Measurements from ENCODE around the gene CA5A. TPM values are rescaled to one million over a fixed set of nuclear protein-coding genes. Genes with fewer than 3 reads are reported as not detected.
"Not testable (repeated sequence)": the region's sequence is repeated elsewhere in the genome, so short reads cannot be mapped to it uniquely, and the experiment has no call there.

Gene CA5A
- total and polyA plus RNA-seq, 2 of the 4 experiments (the other 2 are of a cell fraction): not detected

DNA sequence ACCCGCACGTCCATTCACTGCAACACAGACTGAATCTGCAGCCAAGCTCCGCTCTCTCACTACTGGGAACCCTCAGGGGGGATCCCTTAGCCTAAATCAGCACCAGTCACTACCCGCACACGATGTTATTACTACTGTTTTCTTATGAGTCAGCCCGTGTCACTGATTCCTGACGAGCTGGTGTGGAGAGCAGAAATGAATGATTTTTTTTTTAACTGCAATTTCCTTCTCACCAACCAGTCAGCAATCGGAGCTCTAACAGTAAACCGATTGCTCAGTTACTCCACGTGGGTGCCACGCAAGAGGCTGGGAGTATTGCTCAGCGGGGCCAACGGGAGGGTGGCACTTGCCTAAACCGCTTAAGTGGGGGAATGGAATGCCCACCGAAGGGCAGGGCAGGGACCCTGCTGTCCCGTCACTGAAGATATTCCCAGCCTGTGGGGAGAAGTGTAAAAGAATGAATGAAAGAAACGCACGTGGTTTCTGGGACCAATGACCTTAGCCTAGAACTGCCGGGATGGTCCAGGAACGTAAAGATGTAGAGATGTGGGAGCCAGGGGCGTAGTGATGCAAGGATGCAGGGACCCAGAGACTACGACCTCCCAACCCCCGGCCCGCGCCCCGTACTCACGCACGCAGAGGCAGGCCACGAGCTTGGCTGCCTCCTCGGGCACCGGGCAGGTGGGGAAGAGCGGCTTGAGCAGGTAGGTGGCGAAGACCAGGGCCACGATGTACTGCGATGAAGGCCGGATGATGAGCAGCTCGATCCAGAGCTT lies 67.9 kb downstream of the CA5A start:
- H3K4me3 ChIP-seq (ENCODE audit: insufficient read depth, low read depth, low read length): peak overlapping the region; percentile 97
- H3K4me2 ChIP-seq (ENCODE audit: low read depth, low read length): peak overlapping the region; percentile 65
- H2BK15ac ChIP-seq (ENCODE audit: low read depth, low read length); H2BK20ac ChIP-seq (ENCODE audit: low read depth, low read length); H3K9me3 ChIP-seq (ENCODE audit: control insufficient read depth, insufficient read depth, low read length); H4K5ac ChIP-seq (ENCODE audit: low read depth, low read length); H3K18ac ChIP-seq (ENCODE audit: low read depth, low read length); BruUV-seq (replicated peaks); dilution Hi-C loops (cut with HindIII; ENCODE audit: low sequenced_read_pairs, unreplicated experiment); H2AK9ac ChIP-seq (replicated peaks; ENCODE audit: low read depth, low read length, poor library complexity); intact Hi-C loops (cut with micrococcal nuclease); H3K27me3 ChIP-seq (ENCODE audit: control insufficient read depth, insufficient read depth, low read length); in situ Hi-C loops (cut with MboI; ENCODE audit: low sequenced_read_pairs); H4K8ac ChIP-seq (ENCODE audit: low read depth in 2 of 2, low read length in 2 of 2); H2BK120ac ChIP-seq (ENCODE audit: low read depth, low read length): not testable (repeated sequence)
- peaks cover 13% of the 10 kb centered on the region for H3K36me3 ChIP-seq (ENCODE audit: control insufficient read depth, insufficient read depth, low read length)
- H3K4me1 ChIP-seq (ENCODE audit: control insufficient read depth, insufficient read depth, low read length): peaks cover 20% of the 10 kb centered on the region
- peaks cover 0 to 46% of the 10 kb centered on the region in 2 experiments; a peak in 2 of 4 replicates for H3K79me1 ChIP-seq (ENCODE audit: low read depth in 1 of 2, low read length in 2 of 2)
- H3K4ac ChIP-seq (ENCODE audit: low read depth, low read length): peak overlapping the region; percentile 49
- peak overlapping the region; percentile 56 for H3K27ac ChIP-seq (ENCODE audit: insufficient read depth, low read length)
- peak overlapping the region; percentile 90 for H2AK5ac ChIP-seq (ENCODE audit: low read depth, low read length)
- 3% methylated on average over 20 of the region's 37 CpGs; no CpG with 5 or more reads in 1 of the 2 experiments for WGBS, 2 experiments (ENCODE audit: extremely low coverage in 2 of 2, insufficient read length in 1 of 2)
- peaks cover 53% of the 10 kb centered on the region for H4K20me1 ChIP-seq (ENCODE audit: insufficient read depth, low read length)
- peak overlapping the region; percentile 76 for H3K9ac ChIP-seq (ENCODE audit: low read depth, low read length)
- H3K23ac ChIP-seq (ENCODE audit: low read depth, low read length): peak overlapping the region; percentile 23
- H3K9me1 ChIP-seq (ENCODE audit: insufficient read depth, low read length): peaks cover 16% of the 10 kb centered on the region
- peak overlapping the region; percentile 70 for H3K14ac ChIP-seq (replicated peaks; ENCODE audit: low read depth, low read length)
- H4K91ac ChIP-seq (ENCODE audit: insufficient read depth, low read depth, low read length): peak overlapping the region; percentile 24
- H2BK5ac ChIP-seq (ENCODE audit: low read depth, low read length, poor library complexity, severe bottlenecking): peak overlapping the region; percentile 49
- POLR2A ChIA-PET (ENCODE audit: unreplicated experiment): interaction anchor here (0.5 to 0.6 kb wide), 2 partner anchors 21 to 91 kb away, joined by 3 to 8 read pairs; no protein-coding TSS in a partner anchor
- H2AFZ ChIP-seq (replicated peaks; ENCODE audit: low read length, poor library complexity): peak overlapping the region; percentile 32
- CTCF ChIA-PET: interaction anchor here (2.0 kb wide), 1 partner anchor 89 kb away, joined by 10 read pairs; no protein-coding TSS in a partner anchor
- peak overlapping the region; percentile 59; the same call in 1 of the 2 replicates for H3K56ac ChIP-seq (ENCODE audit: extremely low read depth, insufficient read depth, low read length)
- ATAC-seq (ENCODE audit: low read depth) (peak; percentile 28), DNase-seq (peak; percentile 92)
- TF ChIP-seq, protein P1, sequence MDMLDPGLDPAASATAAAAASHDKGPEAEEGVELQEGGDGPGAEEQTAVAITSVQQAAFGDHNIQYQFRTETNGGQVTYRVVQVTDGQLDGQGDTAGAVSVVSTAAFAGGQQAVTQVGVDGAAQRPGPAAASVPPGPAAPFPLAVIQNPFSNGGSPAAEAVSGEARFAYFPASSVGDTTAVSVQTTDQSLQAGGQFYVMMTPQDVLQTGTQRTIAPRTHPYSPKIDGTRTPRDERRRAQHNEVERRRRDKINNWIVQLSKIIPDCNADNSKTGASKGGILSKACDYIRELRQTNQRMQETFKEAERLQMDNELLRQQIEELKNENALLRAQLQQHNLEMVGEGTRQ (IDR thresholded peaks at IDR 0.05; ENCODE audit: low read depth, low read length): peak; percentile 80
- TF ChIP-seq FOS (IDR thresholded peaks at IDR 0.05; ENCODE audit: low read depth, low read length) (peak; percentile 48), CEBPB (IDR thresholded peaks at IDR 0.05; ENCODE audit: low read depth, low read length) (peak; percentile 76), POLR2A (IDR thresholded peaks at IDR 0.05; ENCODE audit: low read depth, low read length) (peak; percentile 68), MXI1 (IDR thresholded peaks at IDR 0.05; ENCODE audit: borderline replicate concordance, low read depth, low read length) (peak; percentile 88; the same call in 1 of the 2 replicates)

DNA sequence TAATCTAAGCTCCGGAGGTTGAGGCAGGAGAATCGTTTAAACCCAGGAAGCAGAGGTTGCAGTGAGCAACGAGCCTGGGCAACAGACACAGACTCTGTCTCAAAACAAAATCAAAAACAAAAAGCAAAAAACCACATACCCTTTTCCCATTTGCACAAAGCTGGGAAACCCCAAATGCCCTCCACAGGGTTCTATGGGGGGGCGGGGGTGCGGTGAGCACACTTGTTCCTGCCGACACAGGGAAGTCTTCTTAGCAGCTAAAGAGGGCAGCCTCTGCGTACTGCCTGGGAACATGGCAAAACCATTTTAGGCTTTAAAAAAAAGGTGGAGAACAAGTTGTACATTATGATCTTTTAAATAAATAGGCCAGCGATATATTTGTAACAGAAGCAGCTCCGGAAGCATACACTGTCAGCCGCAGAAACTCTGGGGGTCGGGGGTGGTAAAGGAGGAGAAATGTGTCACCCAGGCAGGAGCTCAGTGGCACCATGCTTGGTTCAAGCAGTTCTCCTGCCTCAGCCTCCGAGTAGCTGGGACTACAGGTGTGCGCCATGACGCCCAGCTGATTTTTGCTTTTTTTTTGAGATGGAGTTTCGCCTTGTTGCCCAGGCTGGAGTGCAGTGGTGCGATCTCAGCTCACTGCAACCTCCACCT lies 70.3 kb downstream of the CA5A start:
- POLR2A ChIA-PET (ENCODE audit: unreplicated experiment); intact Hi-C loops (cut with micrococcal nuclease): not testable (repeated sequence)
- CTCF ChIA-PET: interaction anchor here (1.1 kb wide), 1 partner anchor 16 kb away, joined by 3 read pairs; no protein-coding TSS in a partner anchor

More for the DNA sequence above, 70.3 kb downstream of the CA5A start:
- in situ Hi-C loops (cut with MboI; ENCODE audit: low sequenced_read_pairs); ATAC-seq (ENCODE audit: low read depth); H2BK20ac ChIP-seq (ENCODE audit: low read depth, low read length); H4K5ac ChIP-seq (ENCODE audit: low read depth, low read length); H2AK9ac ChIP-seq (replicated peaks; ENCODE audit: low read depth, low read length, poor library complexity); H3K9me3 ChIP-seq (ENCODE audit: control insufficient read depth, insufficient read depth, low read length); H2AFZ ChIP-seq (replicated peaks; ENCODE audit: low read length, poor library complexity); H3K27ac ChIP-seq (ENCODE audit: insufficient read depth, low read length); H2BK5ac ChIP-seq (ENCODE audit: low read depth, low read length, poor library complexity, severe bottlenecking); H2BK120ac ChIP-seq (ENCODE audit: low read depth, low read length); H3K56ac ChIP-seq (ENCODE audit: extremely low read depth, insufficient read depth, low read length); BruUV-seq (replicated peaks); H4K91ac ChIP-seq (ENCODE audit: insufficient read depth, low read depth, low read length); H3K23ac ChIP-seq (ENCODE audit: low read depth, low read length); H3K4me3 ChIP-seq (ENCODE audit: insufficient read depth, low read depth, low read length); H3K9ac ChIP-seq (ENCODE audit: low read depth, low read length); H3K27me3 ChIP-seq (ENCODE audit: control insufficient read depth, insufficient read depth, low read length); H3K4ac ChIP-seq (ENCODE audit: low read depth, low read length); H2AK5ac ChIP-seq (ENCODE audit: low read depth, low read length); DNase-seq; H4K8ac ChIP-seq (ENCODE audit: low read depth in 2 of 2, low read length in 2 of 2); dilution Hi-C loops (cut with HindIII; ENCODE audit: low sequenced_read_pairs, unreplicated experiment); H3K14ac ChIP-seq (replicated peaks; ENCODE audit: low read depth, low read length); H3K18ac ChIP-seq (ENCODE audit: low read depth, low read length); H2BK15ac ChIP-seq (ENCODE audit: low read depth, low read length): not testable (repeated sequence)
- WGBS, 2 experiments (ENCODE audit: extremely low coverage in 2 of 2, insufficient read length in 1 of 2): 93% methylated on average over 3 of the region's 16 CpGs; no CpG with 5 or more reads in 1 of the 2 experiments
- Histone ChIP-seq H3K9me1 (ENCODE audit: insufficient read depth, low read length) (peaks cover 17% of the 10 kb centered on the region), H4K20me1 (ENCODE audit: insufficient read depth, low read length) (peaks cover 77% of the 10 kb centered on the region), H3K4me1 (ENCODE audit: control insufficient read depth, insufficient read depth, low read length) (peaks cover 21% of the 10 kb centered on the region), H3K4me2 (ENCODE audit: low read depth, low read length) (peak overlapping the region; percentile 51), H3K36me3 (ENCODE audit: control insufficient read depth, insufficient read depth, low read length) (peaks cover 20% of the 10 kb centered on the region), H3K79me1 (ENCODE audit: low read depth in 1 of 2, low read length in 2 of 2) (peaks cover 0 to 63% of the 10 kb centered on the region in 2 experiments; a peak in 3 of 4 replicates)

Measured in IMR-90 (cell line).